Keratinocyte (primary cell): ENCODE results near the gene PPP2CA. TPM values are rescaled to one million over a fixed set of nuclear protein-coding genes. Genes with fewer than 3 reads are reported as not detected.

Source experiments
- DNase-seq: peaks from one replicate; pipeline ENCODE4 v3.0.0-alpha.2; 2011; ENCODE audit warnings: low read depth, missing footprints, low spot score
- FAIRE-seq: peaks from 2 replicates; lab custom pipeline; 2011; peaks lifted over from hg19 to GRCh38; lab: Jason Lieb, UNC
- H2AFZ ChIP-seq: 2 replicates; pipeline ENCODE4 v1.6.0; 2012; ENCODE audit warnings: low read length, control low read depth, inconsistent platforms; ENCODE audit not compliant: control insufficient read depth
- H3K27ac ChIP-seq: 2 replicates; pipeline ENCODE4 v1.5.1; 2011; ENCODE audit warnings: low read length; ENCODE audit not compliant: control insufficient read depth, insufficient read depth
- H3K27me3 ChIP-seq: 3 replicates; pipeline ENCODE4 v1.6.0; 2011; ENCODE audit warnings: low read length; ENCODE audit not compliant: control insufficient read depth, insufficient read depth; ENCODE audit errors: extremely low read depth
- H3K36me3 ChIP-seq, 2 experiments: 2 replicates in 1 of 2; 3 replicates in 1 of 2; pipeline ENCODE4 v1.5.1; 2011; ENCODE audit warnings: low read length in 2 of 2, mild to moderate bottlenecking in 1 of 2; ENCODE audit not compliant: control insufficient read depth in 2 of 2, insufficient read depth in 2 of 2; ENCODE audit errors: extremely low read depth in 1 of 2
- H3K4me1 ChIP-seq: 3 replicates; pipeline ENCODE4 v1.5.1; 2011; ENCODE audit warnings: low read length; ENCODE audit not compliant: control insufficient read depth, insufficient read depth; ENCODE audit errors: extremely low read depth
- H3K4me2 ChIP-seq: 3 replicates; pipeline ENCODE4 v1.6.0; 2011; ENCODE audit warnings: low read depth, low read length; ENCODE audit not compliant: control insufficient read depth, insufficient read depth; ENCODE audit errors: extremely low read depth
- H3K4me3 ChIP-seq, 3 experiments: fragments of 200-600 bp in 1 of 3; sonication (generic) in 1 of 3; 2 replicates in 2 of 3; 3 replicates in 1 of 3; pipeline ENCODE4 v1.5.1; 2011 to 2016; ENCODE audit warnings: low read length in 3 of 3, mild to moderate bottlenecking in 3 of 3, control low read depth in 2 of 3, inconsistent platforms in 1 of 3, low read depth in 1 of 3, mixed read lengths in 1 of 3, mixed run types in 1 of 3, moderate library complexity in 1 of 3; ENCODE audit not compliant: control insufficient read depth in 2 of 3, insufficient read depth in 2 of 3; ENCODE audit errors: extremely low read depth in 1 of 3
- H3K79me2 ChIP-seq: 2 replicates; pipeline ENCODE4 v1.6.0; 2012; ENCODE audit warnings: low read length; ENCODE audit not compliant: control insufficient read depth, insufficient read depth
- H3K9ac ChIP-seq: 3 replicates; pipeline ENCODE4 v1.6.0; 2011; ENCODE audit warnings: low read length; ENCODE audit not compliant: control insufficient read depth, insufficient read depth; ENCODE audit errors: extremely low read depth
- H3K9me1 ChIP-seq: 3 replicates; pipeline ENCODE4 v1.6.0; 2011; ENCODE audit warnings: low read length; ENCODE audit not compliant: control insufficient read depth, insufficient read depth; ENCODE audit errors: extremely low read depth
- H3K9me3 ChIP-seq: 2 replicates; pipeline ENCODE4 v1.5.1; 2012; ENCODE audit warnings: low read depth, low read length; ENCODE audit not compliant: control insufficient read depth
- H4K20me1 ChIP-seq: 3 replicates; pipeline ENCODE4 v1.6.0; 2011; ENCODE audit warnings: low read length; ENCODE audit not compliant: control insufficient read depth, insufficient read depth; ENCODE audit errors: extremely low read depth
- CTCF ChIP-seq, 3 experiments: IDR thresholded peaks in 1 of 3; conservative IDR thresholded peaks in 1 of 3; optimal IDR thresholded peaks in 1 of 3; 2 replicates in 2 of 3; 3 replicates in 1 of 3; pipeline versions ENCODE3 to v1.5.1; 2011; ENCODE audit warnings: low read length in 3 of 3, mild to moderate bottlenecking in 3 of 3, moderate library complexity in 2 of 3, control low read depth in 1 of 3, inconsistent platforms in 1 of 3; ENCODE audit not compliant: insufficient read depth in 2 of 3; ENCODE audit errors: extremely low read depth in 1 of 3
- EZH2 ChIP-seq: IDR thresholded peaks from one replicate; pipeline ENCODE4 v1.6.1; 2012; ENCODE audit warnings: inconsistent platforms, mild to moderate bottlenecking, low read length, moderate library complexity
- dilution Hi-C: fragments of 300-500 bp; cut with MboI; formaldehyde crosslinking; loops from one replicate; pipeline ENCODE4 v1.7.0; 2020; ENCODE audit warnings: low sequenced_read_pairs; ENCODE audit not compliant: extremely low pct_ligation_motif_present
- polyA plus RNA-seq, 5 experiments: library from polyadenylated mRNA; depleted of rRNA in 3 of 5; stranded (reverse) in 3 of 5; stranded (forward) in 1 of 5; unstranded in 1 of 5; fragments of >200 nt; gene quantifications; 1 replicate in 1 of 5; 2 replicates in 3 of 5; 3 replicates in 1 of 5; pipeline versions ENCODE4 v1.2.1 to v1.2.3, GENCODE V29; 2011 to 2012; ENCODE audit warnings: missing spikeins in 2 of 5, low read depth in 1 of 5, low replicate concordance in 1 of 5

Gene PPP2CA
- polyA plus RNA-seq, 1 donor (not counting 4 experiments of a cell fraction or from before 2014, with no cell fraction given) = 255 TPM

- Histone ChIP-seq H3K27ac (peak within 1 kb of the TSS; percentile 96), H3K4me2 (peak within 1 kb of the TSS; percentile 99), H3K9me3 (no peaks in the 10 kb centered on the region), H3K27me3 (no peaks in the 10 kb centered on the region), H3K4me1 (peaks cover 17% of the 10 kb centered on the region), H4K20me1 (peaks cover 12% of the 10 kb centered on the region), H3K79me2 (peaks cover 48% of the 10 kb centered on the region), H3K36me3 (peaks cover 0 to 6% of the 10 kb centered on the region in 2 experiments), H2AFZ (peak within 1 kb of the TSS; percentile 74), H3K9ac (peak within 1 kb of the TSS; percentile 97), H3K9me1 (no peaks in the 10 kb centered on the region), H3K4me3 (peak within 1 kb of the TSS; percentile 84 to 97 (median 91))
- TF ChIP-seq EZH2 (no peak), CTCF (optimal IDR thresholded peaks at IDR 0.05 in 1 of 3, IDR thresholded peaks at IDR 0.05 in 1 of 3, conservative IDR thresholded peaks at IDR 0.05 in 1 of 3; ENCODE audit: extremely low read depth in 1 of 3, insufficient read depth in 2 of 3, low read length in 3 of 3) (no peak)
- FAIRE-seq (no peak), DNase-seq (peak; percentile 46)
- dilution Hi-C loops = no loop called here
Observed at GRCh38 chr5:134176511-134177368, 49.1 kb downstream of the PPP2CA start, which contains the start of gene SKP1. Gene SKP1 (minus strand): TSS chr5:134176950. CDS start chr5:134174022, 2,928 bp downstream.

GRCh38 chr5:134175921-134176510 lies 49.9 kb downstream of the PPP2CA start:
- no peak for FAIRE-seq
- H4K20me1 ChIP-seq = peaks cover 12% of the 10 kb centered on the region

More at GRCh38 chr5:134175921-134176510, 49.9 kb downstream of the PPP2CA start:
- Histone ChIP-seq H3K9ac (peak overlapping the region; percentile 97), H3K9me3 (no peaks in the 10 kb centered on the region), H3K79me2 (peaks cover 55% of the 10 kb centered on the region), H3K4me2 (peak overlapping the region; percentile 96), H3K4me1 (peaks cover 17% of the 10 kb centered on the region), H3K4me3 (peak overlapping the region; percentile 84 to 97 (median 91)), H3K9me1 (no peaks in the 10 kb centered on the region), H3K27me3 (no peaks in the 10 kb centered on the region), H3K36me3 (peaks cover 0 to 8% of the 10 kb centered on the region in 2 experiments), H3K27ac (peak overlapping the region; percentile 96), H2AFZ (no peak overlapping the region)
- no peak for TF ChIP-seq CTCF (optimal IDR thresholded peaks at IDR 0.05 in 1 of 3, IDR thresholded peaks at IDR 0.05 in 1 of 3, conservative IDR thresholded peaks at IDR 0.05 in 1 of 3; ENCODE audit: extremely low read depth in 1 of 3, insufficient read depth in 2 of 3, low read length in 3 of 3)
- TF ChIP-seq EZH2 = no peak
- no peak for DNase-seq
- dilution Hi-C loops = no loop called here
